ENCODE measurements around the gene MED15.

GRCh38 chr22:20537325-20537756 lies 29.9 kb downstream of the MED15 start:
- TF ChIP-seq CTCF (IDR thresholded peaks at IDR 0.05; ENCODE audit: borderline replicate concordance, extremely low read depth, low read length, poor library complexity, severe bottlenecking): no peak
- no peak for TF ChIP-seq EZH2 (IDR thresholded peaks at IDR 0.05; ENCODE audit: borderline replicate concordance, low read depth, low read length, severe bottlenecking)
